Measurements from ENCODE around the gene RBMS3.

GRCh38 chr3:29514170-29514569 lies 233.3 kb downstream of the RBMS3 start:
- no peak for TF ChIP-seq POLR2A (IDR thresholded peaks at IDR 0.05; ENCODE audit: control extremely low read depth in 1 of 2, low read depth in 2 of 2, low read length in 2 of 2)
- TF ChIP-seq POLR2AphosphoS5 (IDR thresholded peaks at IDR 0.05; ENCODE audit: low read depth, low read length), result no peak
- TF ChIP-seq TBP (IDR thresholded peaks at IDR 0.05; ENCODE audit: low read depth, low read length), result no peak
- TF ChIP-seq EP300 (IDR thresholded peaks at IDR 0.05; ENCODE audit: borderline replicate concordance in 1 of 2, low read depth in 2 of 2, low read length in 2 of 2), result no peak
- no peak for TF ChIP-seq HDAC2 (IDR thresholded peaks at IDR 0.05; ENCODE audit: borderline replicate concordance in 1 of 2, low read depth in 2 of 2, low read length in 2 of 2)
- no peak for TF ChIP-seq CTCF (IDR thresholded peaks at IDR 0.05; ENCODE audit: control extremely low read depth in 1 of 3, insufficient read depth in 1 of 3, low read depth in 1 of 3, low read length in 3 of 3)
- no peak for TF ChIP-seq YY1 (IDR thresholded peaks at IDR 0.05; ENCODE audit: low read depth, low read length)
